Measurements from ENCODE around the gene KCP.

- TF ChIP-seq, protein P1, sequence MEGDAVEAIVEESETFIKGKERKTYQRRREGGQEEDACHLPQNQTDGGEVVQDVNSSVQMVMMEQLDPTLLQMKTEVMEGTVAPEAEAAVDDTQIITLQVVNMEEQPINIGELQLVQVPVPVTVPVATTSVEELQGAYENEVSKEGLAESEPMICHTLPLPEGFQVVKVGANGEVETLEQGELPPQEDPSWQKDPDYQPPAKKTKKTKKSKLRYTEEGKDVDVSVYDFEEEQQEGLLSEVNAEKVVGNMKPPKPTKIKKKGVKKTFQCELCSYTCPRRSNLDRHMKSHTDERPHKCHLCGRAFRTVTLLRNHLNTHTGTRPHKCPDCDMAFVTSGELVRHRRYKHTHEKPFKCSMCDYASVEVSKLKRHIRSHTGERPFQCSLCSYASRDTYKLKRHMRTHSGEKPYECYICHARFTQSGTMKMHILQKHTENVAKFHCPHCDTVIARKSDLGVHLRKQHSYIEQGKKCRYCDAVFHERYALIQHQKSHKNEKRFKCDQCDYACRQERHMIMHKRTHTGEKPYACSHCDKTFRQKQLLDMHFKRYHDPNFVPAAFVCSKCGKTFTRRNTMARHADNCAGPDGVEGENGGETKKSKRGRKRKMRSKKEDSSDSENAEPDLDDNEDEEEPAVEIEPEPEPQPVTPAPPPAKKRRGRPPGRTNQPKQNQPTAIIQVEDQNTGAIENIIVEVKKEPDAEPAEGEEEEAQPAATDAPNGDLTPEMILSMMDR (conservative IDR thresholded peaks at IDR 0.05), result no peak
- TF ChIP-seq EZH2 (IDR thresholded peaks at IDR 0.05; ENCODE audit: low read depth), result no peak
Observed at GRCh38 chr7:128906766-128907559, 3.5 kb downstream of the KCP start.

Measured in PC-9 (cell line).